Suprapubic skin (tissue), 4 donors: ENCODE measurements around the gene C10orf62.

Experiments
- EP300 ChIP-seq: sonication (generic); formaldehyde crosslinking; IDR thresholded peaks from one replicate; pipeline ENCODE4 v1.6.1; 2017; ENCODE audit warnings: antibody characterized with exemption
- POLR2A ChIP-seq, 2 donors: fragments of 450-650 bp; IDR thresholded peaks; one replicate each; pipeline ENCODE4 v1.6.1; 2017; ENCODE audit warnings: antibody characterized with exemption in 2 of 2, mild to moderate bottlenecking in 2 of 2, moderate library complexity in 2 of 2
- POLR2AphosphoS5 ChIP-seq, 3 donors: sonication (generic); formaldehyde crosslinking; IDR thresholded peaks; one replicate each; pipeline ENCODE4 v1.6.1; 2017; ENCODE audit warnings: antibody characterized with exemption in 3 of 3
- TF ChIP-seq, protein P1 (sequence below), 2 donors: fragments of 200-600 bp in 1 of 2; fragments of 450-650 bp in 1 of 2; sonication (generic) in 1 of 2; IDR thresholded peaks; one replicate each; pipeline ENCODE4 v1.5.1; 2016 to 2019; ENCODE audit warnings: antibody characterized with exemption in 2 of 2, mild to moderate bottlenecking in 1 of 2, moderate library complexity in 1 of 2

DNA sequence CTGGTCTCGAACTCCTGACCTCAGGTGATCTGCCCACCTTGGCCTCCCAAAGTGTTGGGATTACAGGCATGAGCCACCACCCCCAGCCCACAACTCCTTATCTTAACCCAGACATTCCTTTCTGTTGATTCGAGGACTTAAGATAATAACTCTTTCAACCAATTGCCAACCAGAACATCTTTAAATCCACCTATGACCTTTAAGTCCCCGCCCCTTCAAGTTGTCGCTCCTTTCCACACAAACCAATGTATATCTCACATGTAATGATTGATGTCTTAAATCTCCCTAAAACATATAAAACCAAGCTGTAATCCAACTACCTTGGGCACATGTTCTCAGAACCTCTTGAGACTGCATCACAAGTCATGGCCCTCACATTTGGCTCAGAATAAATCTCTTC, 24.7 kb upstream of the C10orf62 start:
- TF ChIP-seq, protein P1, sequence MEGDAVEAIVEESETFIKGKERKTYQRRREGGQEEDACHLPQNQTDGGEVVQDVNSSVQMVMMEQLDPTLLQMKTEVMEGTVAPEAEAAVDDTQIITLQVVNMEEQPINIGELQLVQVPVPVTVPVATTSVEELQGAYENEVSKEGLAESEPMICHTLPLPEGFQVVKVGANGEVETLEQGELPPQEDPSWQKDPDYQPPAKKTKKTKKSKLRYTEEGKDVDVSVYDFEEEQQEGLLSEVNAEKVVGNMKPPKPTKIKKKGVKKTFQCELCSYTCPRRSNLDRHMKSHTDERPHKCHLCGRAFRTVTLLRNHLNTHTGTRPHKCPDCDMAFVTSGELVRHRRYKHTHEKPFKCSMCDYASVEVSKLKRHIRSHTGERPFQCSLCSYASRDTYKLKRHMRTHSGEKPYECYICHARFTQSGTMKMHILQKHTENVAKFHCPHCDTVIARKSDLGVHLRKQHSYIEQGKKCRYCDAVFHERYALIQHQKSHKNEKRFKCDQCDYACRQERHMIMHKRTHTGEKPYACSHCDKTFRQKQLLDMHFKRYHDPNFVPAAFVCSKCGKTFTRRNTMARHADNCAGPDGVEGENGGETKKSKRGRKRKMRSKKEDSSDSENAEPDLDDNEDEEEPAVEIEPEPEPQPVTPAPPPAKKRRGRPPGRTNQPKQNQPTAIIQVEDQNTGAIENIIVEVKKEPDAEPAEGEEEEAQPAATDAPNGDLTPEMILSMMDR (IDR thresholded peaks at IDR 0.05) = no peak
- TF ChIP-seq POLR2AphosphoS5 (IDR thresholded peaks at IDR 0.05) (no peak), POLR2A (IDR thresholded peaks at IDR 0.05) (no peak), EP300 (no peak)
